Breast epithelium (tissue), 3 donors: Measurements from ENCODE around the gene OBI1.

Experiments used
- CTCF ChIP-seq, 3 donors: fragments of 450-650 bp; IDR thresholded peaks; one replicate each; pipeline ENCODE4 v1.5.1; 2016 to 2017; ENCODE audit warnings: antibody characterized with exemption in 3 of 3, mild to moderate bottlenecking in 3 of 3, moderate library complexity in 3 of 3
- POLR2A ChIP-seq: fragments of 450-650 bp; IDR thresholded peaks from one replicate; pipeline ENCODE4 v1.6.1; 2016; ENCODE audit warnings: antibody characterized with exemption, mild to moderate bottlenecking, moderate library complexity
- POLR2AphosphoS5 ChIP-seq, 3 donors: sonication (generic); formaldehyde crosslinking; IDR thresholded peaks; one replicate each; pipeline ENCODE4 v1.6.1; 2017; ENCODE audit warnings: antibody characterized with exemption in 3 of 3

GRCh38 chr13:78610381-78610883, 48.5 kb downstream of the OBI1 start:
- TF ChIP-seq POLR2AphosphoS5 (IDR thresholded peaks at IDR 0.05) = no peak
- no peak for TF ChIP-seq CTCF (IDR thresholded peaks at IDR 0.05)
- TF ChIP-seq POLR2A = no peak
